D721Med (cell line): ENCODE data around the gene RSPO4.

Experiments used
- DNase-seq: peaks from one replicate; pipeline ENCODE4 v3.0.0; 2011; ENCODE audit warnings: low spot score; ENCODE audit not compliant: insufficient read length
- FAIRE-seq: peaks from 2 replicates; lab custom pipeline; 2011; peaks lifted over from hg19 to GRCh38; lab: Jason Lieb, UNC
- TF ChIP-seq, protein P1 (sequence below): IDR thresholded peaks from 2 replicates; pipeline ENCODE4 v1.5.1; 2012; ENCODE audit warnings: mild to moderate bottlenecking, control low read depth; ENCODE audit not compliant: insufficient read depth; ENCODE audit errors: missing control alignments

Gene RSPO4

DNA sequence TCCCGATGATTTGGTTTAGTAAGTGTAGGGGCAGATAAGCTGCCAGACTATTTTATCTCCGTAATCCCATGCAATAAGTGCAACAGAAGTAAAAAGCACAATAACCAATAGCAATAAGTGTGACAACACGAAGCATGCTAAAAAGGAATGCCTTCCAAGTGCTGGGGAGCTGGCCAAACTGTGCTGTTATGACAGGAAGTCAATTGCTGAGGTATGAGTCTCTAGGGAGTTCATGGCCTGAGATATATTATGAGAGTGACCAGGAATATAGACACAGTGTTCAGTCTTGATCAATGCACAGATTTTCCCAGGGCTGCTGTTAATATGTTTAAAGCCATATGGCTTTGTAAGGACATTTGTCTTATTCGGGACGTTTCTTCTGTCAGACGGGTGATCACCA is 75.4 kb downstream of the RSPO4 start:
- no peak for FAIRE-seq
- TF ChIP-seq, protein P1, sequence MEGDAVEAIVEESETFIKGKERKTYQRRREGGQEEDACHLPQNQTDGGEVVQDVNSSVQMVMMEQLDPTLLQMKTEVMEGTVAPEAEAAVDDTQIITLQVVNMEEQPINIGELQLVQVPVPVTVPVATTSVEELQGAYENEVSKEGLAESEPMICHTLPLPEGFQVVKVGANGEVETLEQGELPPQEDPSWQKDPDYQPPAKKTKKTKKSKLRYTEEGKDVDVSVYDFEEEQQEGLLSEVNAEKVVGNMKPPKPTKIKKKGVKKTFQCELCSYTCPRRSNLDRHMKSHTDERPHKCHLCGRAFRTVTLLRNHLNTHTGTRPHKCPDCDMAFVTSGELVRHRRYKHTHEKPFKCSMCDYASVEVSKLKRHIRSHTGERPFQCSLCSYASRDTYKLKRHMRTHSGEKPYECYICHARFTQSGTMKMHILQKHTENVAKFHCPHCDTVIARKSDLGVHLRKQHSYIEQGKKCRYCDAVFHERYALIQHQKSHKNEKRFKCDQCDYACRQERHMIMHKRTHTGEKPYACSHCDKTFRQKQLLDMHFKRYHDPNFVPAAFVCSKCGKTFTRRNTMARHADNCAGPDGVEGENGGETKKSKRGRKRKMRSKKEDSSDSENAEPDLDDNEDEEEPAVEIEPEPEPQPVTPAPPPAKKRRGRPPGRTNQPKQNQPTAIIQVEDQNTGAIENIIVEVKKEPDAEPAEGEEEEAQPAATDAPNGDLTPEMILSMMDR: no peak

DNA sequence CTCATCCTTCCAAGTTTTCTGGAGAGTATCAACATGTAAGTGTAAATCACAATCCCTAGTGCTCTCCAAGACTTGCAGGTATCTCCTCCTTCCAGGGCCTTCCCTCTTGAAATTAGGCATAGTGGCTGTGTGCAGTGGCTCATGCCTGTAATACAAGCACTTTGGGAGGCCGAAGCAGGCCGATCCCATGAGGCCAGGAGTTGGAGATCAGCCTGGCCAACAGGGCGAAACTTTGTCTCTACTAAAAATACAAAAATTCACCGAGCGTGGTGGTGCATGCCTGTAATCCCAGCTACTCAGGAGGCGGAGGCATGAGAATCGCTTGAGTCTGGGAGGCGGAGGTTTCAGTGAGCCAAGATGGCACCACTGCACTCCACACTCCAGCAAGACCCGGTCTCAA is 76.6 kb downstream of the RSPO4 start:
- DNase-seq (no peak), FAIRE-seq (no peak)
- TF ChIP-seq, protein P1: no peak

More for the DNA sequence above, 75.4 kb downstream of the RSPO4 start:
- no peak for DNase-seq

DNA sequence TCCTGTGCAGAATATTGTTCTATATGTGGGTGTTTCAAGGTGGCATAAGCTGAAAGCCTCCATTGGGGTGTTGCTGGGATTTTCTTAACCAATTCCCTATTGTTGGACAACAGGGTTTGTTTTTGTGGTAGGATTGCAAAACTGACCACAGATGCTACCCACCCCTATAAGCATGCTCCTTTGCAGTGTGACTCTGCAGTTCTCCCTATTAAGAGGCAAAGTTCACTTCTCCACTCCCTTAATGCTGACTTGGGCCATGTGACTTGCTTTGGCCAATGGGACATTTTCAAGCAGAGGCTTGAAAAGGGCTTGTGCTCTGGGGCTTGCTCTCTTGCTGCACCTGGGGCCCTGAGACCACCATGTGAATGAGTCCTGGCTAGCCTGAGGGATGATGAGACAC is 77.5 kb downstream of the RSPO4 start:
- DNase-seq: no peak
- TF ChIP-seq, protein P1: no peak
- FAIRE-seq: no peak

DNA sequence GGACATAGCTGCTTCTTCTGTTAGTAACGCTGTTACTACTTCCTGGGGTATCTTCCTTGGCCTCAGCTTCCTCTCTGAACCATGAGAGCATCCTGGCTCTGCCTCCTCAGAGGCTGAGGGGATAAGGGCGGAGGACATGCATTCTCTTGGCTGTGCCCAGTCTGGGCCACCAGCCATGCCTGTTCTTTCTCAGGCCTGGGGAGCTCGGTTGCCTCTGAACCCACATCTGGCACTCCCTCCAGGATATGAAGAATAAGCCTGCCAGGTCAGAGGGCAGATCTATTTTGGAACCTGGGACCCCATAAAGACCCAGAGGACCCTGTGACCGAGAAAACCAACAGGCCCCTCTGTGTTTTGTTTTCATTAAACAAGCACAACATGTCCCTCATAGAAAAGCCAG is 79.3 kb downstream of the RSPO4 start:
- TF ChIP-seq, protein P1: no peak
- no peak for FAIRE-seq
- DNase-seq: no peak

DNA sequence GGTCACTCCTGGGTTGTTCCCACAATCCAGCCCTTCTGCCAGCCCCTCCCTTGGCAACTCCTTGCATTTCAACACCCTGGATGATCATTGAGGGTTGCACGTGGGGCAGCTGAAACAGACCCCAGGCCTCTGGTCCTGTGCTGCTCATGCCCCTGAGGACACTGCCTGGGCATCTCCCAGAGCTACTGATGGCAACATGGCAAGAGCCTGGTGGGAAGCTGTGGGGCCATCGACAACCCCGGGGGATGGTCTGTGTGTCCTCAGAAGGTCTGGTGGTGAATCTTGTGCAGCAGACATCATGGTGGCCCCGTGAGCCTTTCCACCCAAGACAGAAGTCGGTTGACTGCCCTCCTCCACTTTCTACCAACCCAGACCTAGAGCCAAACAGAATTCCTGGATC is 81.0 kb downstream of the RSPO4 start:
- TF ChIP-seq, protein P1: no peak

DNA sequence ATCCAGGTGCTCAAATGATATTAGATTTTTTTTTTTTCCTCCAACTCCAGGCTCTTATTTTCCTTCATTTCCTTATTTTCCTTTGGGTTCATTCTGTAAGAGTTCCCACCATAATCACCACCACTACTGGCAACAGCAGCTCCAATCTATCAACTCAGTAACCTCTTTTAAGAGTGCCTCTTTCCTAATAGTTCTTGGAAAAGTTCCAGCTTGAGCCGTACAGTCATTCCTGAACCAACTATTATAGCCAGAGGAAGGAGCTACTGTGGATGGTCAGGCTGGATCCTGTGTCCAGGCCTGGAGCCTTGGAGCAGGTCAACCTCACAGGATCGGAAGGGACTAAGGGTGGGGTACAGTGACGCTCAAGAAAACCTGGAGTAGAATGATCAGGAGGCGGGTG is 81.8 kb downstream of the RSPO4 start:
- FAIRE-seq: no peak
- TF ChIP-seq, protein P1: no peak
- DNase-seq: no peak

More for the DNA sequence above, 81.0 kb downstream of the RSPO4 start:
- FAIRE-seq: no peak
- DNase-seq: no peak

DNA sequence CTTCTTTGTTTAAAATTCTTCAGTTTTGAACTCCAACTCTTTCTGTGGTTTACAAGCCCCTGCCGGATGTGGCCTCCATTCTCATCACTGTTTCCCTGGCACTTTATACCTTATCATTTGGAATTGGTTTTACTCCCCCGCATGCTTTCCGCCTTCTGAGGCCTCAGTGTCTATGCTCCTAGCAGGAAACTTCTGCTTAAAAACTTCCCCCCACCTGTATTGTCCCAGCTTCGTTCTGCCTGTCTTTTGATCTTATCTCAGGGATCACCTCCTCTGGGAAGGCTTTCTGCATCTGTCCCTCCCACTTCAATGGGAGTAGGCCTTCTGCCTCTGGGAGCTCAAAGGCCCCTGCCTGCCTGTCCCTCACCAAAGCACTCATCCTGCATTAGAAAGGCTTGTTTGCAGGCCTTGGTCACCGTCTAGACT is 82.6 kb downstream of the RSPO4 start:
- TF ChIP-seq, protein P1: no peak
- no peak for FAIRE-seq
- DNase-seq: no peak
